BE2C (cell line): Measurements from ENCODE around the gene LRRC25.

ENCODE experiments used
- DNase-seq: peaks from one replicate; pipeline ENCODE4 v3.0.0-alpha.2; 2020
- H3K27me3 ChIP-seq: fragments of 250-450 bp; sonication (Bioruptor Pico); 2 replicates; pipeline ENCODE4 v1.5.1; 2020; ENCODE audit warnings: mild to moderate bottlenecking
- H3K36me3 ChIP-seq: fragments of 250-450 bp; sonication (Bioruptor Pico); 2 replicates; pipeline ENCODE4 v1.5.1; 2020; ENCODE audit warnings: mild to moderate bottlenecking
- H3K4me1 ChIP-seq: fragments of 250-450 bp; sonication (Bioruptor Pico); 2 replicates; pipeline ENCODE4 v1.5.1; 2020
- H3K4me3 ChIP-seq: 2 replicates; pipeline ENCODE4 v1.5.1; 2011; ENCODE audit warnings: low read depth, low read length
- H3K9me3 ChIP-seq: fragments of 250-450 bp; sonication (Bioruptor Pico); 2 replicates; pipeline ENCODE4 v1.5.1; 2020
- CTCF ChIP-seq: IDR thresholded peaks from 2 replicates; pipeline ENCODE4 v1.5.1; 2012; ENCODE audit warnings: mild to moderate bottlenecking, low read depth, low read length

Gene LRRC25

GRCh38 chr19:18428787-18429674, 31.6 kb upstream of the LRRC25 start:
- H3K27me3 ChIP-seq = no peaks in the 10 kb centered on the region
- H3K4me1 ChIP-seq = peaks cover 36% of the 10 kb centered on the region
- H3K9me3 ChIP-seq = no peaks in the 10 kb centered on the region
- TF ChIP-seq CTCF = no peak
- H3K36me3 ChIP-seq = peaks cover 18% of the 10 kb centered on the region
- peak overlapping the region; percentile 60 for H3K4me3 ChIP-seq
- DNase-seq = peak; percentile 94

- peaks cover 36% of the 10 kb centered on the region for H3K4me1 ChIP-seq
- no peak for TF ChIP-seq CTCF
These were observed 30.9 kb upstream of the LRRC25 start for GRCh38 chr19:18428173-18428786.

GRCh38 chr19:18427743-18428113, 30.3 kb upstream of the LRRC25 start:
- Histone ChIP-seq H3K4me1 (peaks cover 31% of the 10 kb centered on the region), H3K4me3 (no peak overlapping the region), H3K27me3 (no peaks in the 10 kb centered on the region), H3K36me3 (peaks cover 13% of the 10 kb centered on the region), H3K9me3 (no peaks in the 10 kb centered on the region)
- no peak for TF ChIP-seq CTCF
- DNase-seq = peak; percentile 14

More at GRCh38 chr19:18428173-18428786, 30.9 kb upstream of the LRRC25 start:
- Histone ChIP-seq H3K36me3 (peaks cover 18% of the 10 kb centered on the region), H3K9me3 (no peaks in the 10 kb centered on the region), H3K27me3 (no peaks in the 10 kb centered on the region), H3K4me3 (peak overlapping the region; percentile 60)
- DNase-seq = no peak

GRCh38 chr19:18427080-18427742, 29.8 kb upstream of the LRRC25 start:
- H3K4me3 ChIP-seq = no peak overlapping the region
- DNase-seq = peak; percentile 12
- H3K4me1 ChIP-seq = peaks cover 28% of the 10 kb centered on the region
- no peaks in the 10 kb centered on the region for H3K27me3 ChIP-seq
- H3K36me3 ChIP-seq = peaks cover 14% of the 10 kb centered on the region
- no peaks in the 10 kb centered on the region for H3K9me3 ChIP-seq
- TF ChIP-seq CTCF = no peak

- H3K4me1 ChIP-seq = peaks cover 22% of the 10 kb centered on the region
- H3K4me3 ChIP-seq = no peak overlapping the region
These were observed 29.0 kb upstream of the LRRC25 start for GRCh38 chr19:18426416-18426767.

More at GRCh38 chr19:18426416-18426767, 29.0 kb upstream of the LRRC25 start:
- no peak for TF ChIP-seq CTCF
- Histone ChIP-seq H3K27me3 (no peaks in the 10 kb centered on the region), H3K36me3 (peaks cover 11% of the 10 kb centered on the region), H3K9me3 (no peaks in the 10 kb centered on the region)
- no peak for DNase-seq
